GM21526 (cell line): ENCODE measurements around the gene SLC7A11.

ENCODE experiments used
- ATAC-seq: cut with Tn5 transposase; IDR thresholded peaks from one replicate; pipeline ENCODE4 v1.9.1; 2021; ENCODE audit warnings: moderate library complexity; ENCODE audit not compliant: unreplicated experiment, low FRiP score

SLC7A11 gene

DNA sequence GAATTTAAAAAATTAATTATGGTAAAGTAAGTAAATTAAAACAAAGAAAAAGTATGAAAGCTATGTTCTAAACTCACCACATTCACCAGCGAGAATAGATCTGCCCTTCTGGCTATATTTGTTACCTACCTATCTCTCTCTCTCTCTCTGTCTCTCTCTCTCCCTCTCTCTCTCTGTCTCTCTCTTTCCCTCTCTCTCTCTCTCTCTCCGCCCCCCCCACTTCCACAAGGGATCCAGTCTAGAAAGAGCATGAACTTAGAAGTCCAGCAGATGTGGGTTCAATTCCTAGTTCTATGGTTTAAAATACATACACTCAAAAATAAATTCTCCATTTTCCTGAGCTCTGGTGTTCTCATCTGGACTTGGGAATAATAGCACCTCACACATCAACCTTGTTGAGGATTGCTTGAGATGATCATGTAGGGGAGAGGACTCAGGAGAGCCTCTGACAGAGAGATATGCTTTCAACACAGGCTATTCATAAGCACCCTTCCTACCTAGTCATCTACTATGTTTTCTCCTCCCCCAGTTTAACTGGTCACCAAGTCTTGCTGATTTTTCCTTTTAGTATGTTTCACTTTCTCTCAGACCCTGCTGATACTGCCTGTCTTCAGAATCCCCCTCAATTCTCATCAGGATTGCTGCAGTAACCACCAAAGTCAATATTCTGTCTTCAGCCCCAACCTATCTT, 64.7 kb downstream of the SLC7A11 start:
- ATAC-seq = no peak

DNA sequence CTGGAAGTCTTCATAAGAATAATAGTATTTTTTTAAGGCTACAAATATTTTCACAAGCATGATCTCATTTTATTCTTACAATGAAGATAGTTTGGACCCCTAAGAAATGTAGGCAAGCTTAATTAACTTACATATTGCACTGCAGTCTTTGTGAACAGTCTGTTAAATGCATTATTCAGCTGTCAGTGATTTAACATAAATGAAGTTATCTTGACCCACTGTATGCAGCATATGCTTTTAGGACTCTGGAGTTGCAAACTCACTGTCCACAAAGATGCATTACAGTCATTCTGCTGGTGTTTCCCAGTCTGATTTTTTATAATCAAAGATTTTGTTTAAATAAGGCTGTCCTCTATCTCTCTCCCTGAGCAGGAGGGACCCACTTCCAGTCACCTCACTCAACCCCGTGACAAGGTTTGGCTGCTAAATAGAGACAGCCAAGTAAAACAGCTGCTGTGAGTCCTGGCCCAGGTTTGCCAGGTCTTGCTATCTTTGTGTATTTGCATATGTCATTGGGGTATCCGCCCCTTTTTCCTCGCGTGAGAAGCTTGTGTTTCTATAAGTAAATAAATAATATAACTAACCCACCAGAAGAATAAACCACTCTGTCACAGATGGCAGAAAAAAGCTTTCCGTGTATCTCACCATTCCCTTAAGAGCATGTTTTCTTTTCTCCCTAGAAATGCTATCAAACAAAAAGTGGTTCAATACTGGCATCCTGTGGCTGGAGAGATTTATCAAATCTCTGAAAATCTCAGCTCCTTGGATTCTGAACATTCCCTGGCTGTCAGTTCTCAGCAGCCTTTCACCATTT, 67.0 kb downstream of the SLC7A11 start:
- no peak for ATAC-seq

DNA sequence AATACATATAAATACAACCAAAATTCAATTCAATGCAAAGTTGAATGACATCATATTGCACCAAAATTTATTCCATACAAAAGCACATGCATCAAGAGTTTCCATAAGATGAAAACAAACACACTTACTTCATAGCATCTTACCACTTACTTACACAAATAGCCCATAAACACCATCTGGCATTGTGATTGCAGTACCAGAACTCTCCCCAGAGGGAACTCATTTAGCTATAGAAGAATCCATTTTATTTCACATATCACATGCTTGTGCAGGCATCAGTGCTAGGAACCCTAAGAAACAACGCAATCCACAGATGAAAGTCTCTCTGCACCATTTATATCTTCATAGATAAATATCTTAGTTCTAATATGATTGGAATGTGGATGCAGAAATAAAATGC, 77.9 kb downstream of the SLC7A11 start:
- ATAC-seq = no peak

DNA sequence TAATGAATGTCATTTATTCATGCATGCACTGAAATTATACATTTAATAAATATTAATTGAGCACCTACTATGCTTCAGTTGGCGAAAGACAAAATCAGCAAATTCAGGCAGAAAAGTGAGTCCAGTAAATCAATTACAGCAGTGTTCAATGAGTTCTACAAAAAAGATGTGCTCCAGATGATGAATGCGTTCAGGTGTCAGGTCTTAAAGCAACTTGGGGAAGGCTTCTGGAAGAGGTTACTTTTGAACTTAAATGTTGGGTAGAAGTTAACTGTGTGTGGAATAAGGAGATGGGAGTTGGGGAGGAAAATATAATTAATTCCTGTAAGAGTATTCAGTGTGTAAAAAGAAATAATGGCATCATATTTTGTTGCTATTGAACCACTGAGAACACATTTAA, 79.0 kb downstream of the SLC7A11 start:
- ATAC-seq = no peak

DNA sequence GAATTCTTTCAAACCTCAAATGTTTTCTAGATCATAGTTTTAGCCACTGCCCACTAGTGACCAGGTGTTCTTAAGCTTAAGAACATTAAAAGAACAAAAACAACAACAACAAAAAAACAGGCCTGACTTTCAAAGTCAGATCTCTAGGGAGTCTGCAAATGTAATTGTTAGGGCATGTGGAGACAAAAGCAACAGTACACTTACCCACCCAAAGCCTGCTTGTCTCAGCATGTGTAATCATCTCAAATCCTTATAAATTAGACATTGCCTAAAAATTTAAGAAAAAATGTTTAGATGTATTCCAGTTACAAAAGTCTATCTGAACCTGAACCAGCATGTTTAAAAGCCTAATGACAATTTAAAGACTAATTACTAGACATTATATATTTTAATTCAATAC, 79.9 kb downstream of the SLC7A11 start:
- ATAC-seq = no peak

DNA sequence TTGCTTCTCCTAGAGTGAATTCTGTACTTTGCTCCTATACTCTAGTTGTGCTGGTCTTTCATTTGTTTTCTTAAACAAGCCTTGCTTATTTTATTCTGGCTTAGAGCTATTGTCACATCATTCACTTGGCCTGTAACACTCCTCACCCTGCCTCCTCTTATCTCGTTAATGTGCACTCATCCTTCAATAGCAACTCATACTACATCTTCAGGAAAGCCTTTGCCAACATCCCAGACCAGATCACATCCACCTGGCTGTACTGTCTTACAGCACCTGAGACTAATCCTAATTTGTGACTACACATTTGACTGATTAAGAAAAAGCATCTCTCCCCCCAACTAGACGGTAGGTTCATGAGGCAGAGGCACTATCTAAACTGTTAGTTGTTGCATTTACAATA, 80.8 kb downstream of the SLC7A11 start:
- ATAC-seq = no peak

DNA sequence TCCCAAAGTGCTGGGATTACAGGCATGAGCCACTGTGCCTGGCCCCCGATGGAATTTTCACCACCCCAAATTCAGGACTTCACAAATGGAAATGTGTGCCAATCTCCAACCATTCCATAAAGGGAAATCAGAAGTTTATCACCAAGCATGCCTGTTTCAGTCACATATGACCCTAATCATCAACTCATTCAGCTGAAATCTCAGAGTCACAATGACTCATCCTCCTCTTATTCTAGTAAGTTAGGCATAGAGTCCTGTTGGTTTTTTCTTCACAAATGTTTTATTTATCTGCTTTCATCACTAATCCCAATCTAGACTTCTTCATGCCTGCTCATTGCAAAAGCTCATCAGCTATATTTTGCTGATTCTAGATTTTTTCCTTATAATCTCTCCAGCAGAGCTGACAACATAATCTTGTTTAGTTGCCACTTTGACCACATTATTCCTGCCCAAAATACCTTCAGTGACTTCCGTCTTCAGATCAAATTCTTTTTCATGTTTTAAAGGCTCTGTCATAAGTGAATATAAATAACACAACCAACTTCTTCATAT, 83.3 kb downstream of the SLC7A11 start:
- ATAC-seq = no peak

DNA sequence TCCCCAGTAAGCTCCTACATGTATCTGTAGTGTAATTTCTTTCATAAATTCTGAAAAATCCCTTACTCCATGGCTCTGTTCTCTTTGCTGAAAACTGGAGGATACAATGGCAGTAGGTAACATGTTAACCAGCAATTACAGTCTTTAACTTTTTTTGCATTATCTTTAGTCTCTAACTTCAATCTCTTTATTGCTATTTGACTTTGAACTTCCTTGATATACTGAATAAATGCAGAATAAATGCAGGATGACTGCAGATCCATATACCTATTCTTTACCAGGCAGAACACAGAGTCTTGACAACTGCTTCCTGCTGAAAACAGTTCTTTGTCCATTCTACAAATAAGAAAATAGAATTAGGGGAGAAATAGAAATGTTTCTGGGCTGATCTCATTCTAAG, 101.3 kb downstream of the SLC7A11 start:
- ATAC-seq = no peak

DNA sequence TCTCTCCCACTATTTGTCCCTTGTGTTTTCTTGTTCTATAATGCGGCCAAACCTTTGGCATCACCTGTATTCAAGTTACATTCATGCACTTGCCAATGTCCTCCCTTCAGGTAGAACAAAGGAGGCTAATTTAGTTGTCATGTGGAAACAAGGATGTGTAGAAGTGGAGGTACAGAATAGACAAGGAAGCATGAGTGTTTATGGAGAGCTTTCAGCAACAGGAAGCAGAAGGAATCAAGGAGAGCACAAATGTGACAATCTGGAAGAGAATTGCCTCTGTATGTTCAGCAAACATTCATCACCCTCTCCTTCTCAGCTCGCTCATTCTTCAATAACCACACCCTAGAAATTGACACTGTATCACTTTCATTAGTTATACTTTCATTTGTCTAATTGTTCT, 103.4 kb downstream of the SLC7A11 start:
- ATAC-seq = no peak

DNA sequence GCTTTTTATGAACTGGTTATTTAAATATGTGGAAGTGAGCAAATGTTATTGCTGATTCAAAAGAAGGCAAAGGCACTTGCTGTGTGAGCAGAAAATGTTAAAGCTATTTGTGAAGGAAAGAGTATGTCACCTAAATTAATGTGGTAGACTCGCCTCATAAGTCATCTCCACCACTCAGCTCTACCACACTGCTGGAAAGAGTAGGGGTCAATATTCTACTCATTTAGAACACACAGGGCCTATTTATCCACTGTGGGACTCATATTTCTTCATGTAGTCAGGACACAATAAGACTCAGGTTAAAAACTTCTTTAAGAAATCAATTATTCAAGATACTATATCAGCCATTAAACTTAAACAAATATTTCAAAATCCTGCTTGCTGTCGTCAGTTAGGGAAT, 106.5 kb downstream of the SLC7A11 start:
- ATAC-seq = no peak

DNA sequence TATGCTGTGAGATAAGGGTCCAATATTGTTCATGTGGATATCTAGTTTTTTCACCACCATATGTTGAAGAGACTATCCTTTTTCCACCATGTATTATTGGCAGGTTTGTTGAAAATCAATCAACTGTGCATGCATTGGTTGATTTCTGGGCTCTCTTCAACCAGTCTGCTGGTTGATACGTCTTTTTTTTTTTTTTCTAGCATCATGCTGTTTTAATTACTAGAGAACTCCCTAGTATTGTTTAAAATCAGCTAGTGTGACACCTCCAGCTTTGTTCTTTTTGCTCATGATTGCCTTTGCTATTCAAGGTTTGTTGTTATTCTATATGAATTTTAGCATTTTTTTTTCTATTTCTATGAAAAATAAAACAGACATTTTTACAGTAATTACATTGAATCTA, 123.9 kb downstream of the SLC7A11 start:
- ATAC-seq = no peak

DNA sequence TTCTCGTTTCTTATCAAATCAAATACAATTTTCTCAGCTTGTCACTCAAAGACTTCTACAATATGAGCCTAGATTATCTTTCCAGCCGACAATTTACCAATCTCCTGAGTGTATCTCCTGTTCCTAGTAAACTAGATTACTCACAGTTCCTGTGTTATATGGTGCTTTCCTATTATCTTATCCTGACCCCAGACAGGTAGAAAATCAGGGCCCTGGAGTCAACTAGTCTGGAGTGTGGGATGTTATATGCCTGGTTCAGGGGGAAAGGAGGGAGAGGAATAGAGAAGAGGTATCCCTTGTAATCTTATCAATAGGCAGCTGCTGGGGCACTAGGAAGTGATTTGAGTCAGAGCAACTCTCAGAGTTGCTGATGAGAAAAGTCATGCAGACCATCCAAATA, 127.1 kb downstream of the SLC7A11 start:
- no peak for ATAC-seq

DNA sequence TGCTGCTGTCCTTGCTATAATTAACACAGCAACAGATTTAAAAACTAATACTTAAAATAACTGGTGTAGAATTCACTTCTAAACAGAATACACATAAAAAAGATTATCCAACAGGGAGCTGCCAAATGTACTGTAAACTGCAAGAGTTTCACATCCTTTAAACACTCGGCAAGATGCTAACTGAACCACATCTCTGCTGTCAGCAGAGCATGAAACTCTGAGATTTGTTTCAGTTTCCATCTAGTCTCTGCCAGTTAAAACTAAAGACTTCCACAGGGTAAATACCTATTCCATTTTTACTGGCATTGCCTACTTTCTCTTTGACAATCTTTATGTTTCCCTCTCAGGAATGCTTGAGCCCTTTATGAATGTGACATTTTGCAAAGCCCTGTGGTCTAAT, 127.7 kb downstream of the SLC7A11 start:
- peak; percentile 100 for ATAC-seq
